ENCODE data around the gene ZNF385A. TPM values are rescaled to one million over a fixed set of nuclear protein-coding genes. Genes with fewer than 3 reads are reported as not detected.

Gene ZNF385A
- total and polyA plus RNA-seq, 2 of the 8 experiments (the other 6 are each of a cell fraction or from before 2014, with no cell fraction given) = 5.2 to 14.3 TPM

GRCh38 chr12:54324617-54325441, 59.7 kb downstream of the ZNF385A start, which contains the start of gene COPZ1 (continued):
- TF ChIP-seq FOSL1 (IDR thresholded peaks at IDR 0.05; ENCODE audit: insufficient read depth, low read depth, low read length) = no peak
- peak; percentile 96 for TF ChIP-seq TAF1 (IDR thresholded peaks at IDR 0.05; ENCODE audit: low read depth, low read length)
- TF ChIP-seq HDAC2 (IDR thresholded peaks at IDR 0.05; ENCODE audit: borderline replicate concordance in 1 of 2, low read depth in 2 of 2, low read length in 2 of 2) = peak in 1 of 2 experiments; percentile 59; a peak in 1 of 4 replicates
- TF ChIP-seq NANOG (IDR thresholded peaks at IDR 0.05; ENCODE audit: insufficient read depth, low read depth, low read length, poor library complexity, severe bottlenecking) = no peak
- TF ChIP-seq, protein P1, sequence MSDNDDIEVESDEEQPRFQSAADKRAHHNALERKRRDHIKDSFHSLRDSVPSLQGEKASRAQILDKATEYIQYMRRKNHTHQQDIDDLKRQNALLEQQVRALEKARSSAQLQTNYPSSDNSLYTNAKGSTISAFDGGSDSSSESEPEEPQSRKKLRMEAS (IDR thresholded peaks at IDR 0.05) = peak; percentile 37; the same call in 1 of the 2 replicates
- TF ChIP-seq, protein P2, sequence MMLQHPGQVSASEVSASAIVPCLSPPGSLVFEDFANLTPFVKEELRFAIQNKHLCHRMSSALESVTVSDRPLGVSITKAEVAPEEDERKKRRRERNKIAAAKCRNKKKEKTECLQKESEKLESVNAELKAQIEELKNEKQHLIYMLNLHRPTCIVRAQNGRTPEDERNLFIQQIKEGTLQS (IDR thresholded peaks at IDR 0.05; ENCODE audit: insufficient read depth, low read depth, low read length) = peak; percentile 73; the same call in 1 of the 2 replicates
- peak; percentile 87 for TF ChIP-seq TBP (IDR thresholded peaks at IDR 0.05; ENCODE audit: low read depth, low read length)
- no peak for TF ChIP-seq EGR1 (IDR thresholded peaks at IDR 0.05; ENCODE audit: borderline replicate concordance, low read depth, low read length)
- peak; percentile 80 to 82 for TF ChIP-seq RAD21 (IDR thresholded peaks at IDR 0.05 in 1 of 2, conservative IDR thresholded peaks at IDR 0.05 in 1 of 2; ENCODE audit: low read depth in 2 of 2, low read length in 2 of 2)
- TF ChIP-seq SP1 (IDR thresholded peaks at IDR 0.05; ENCODE audit: low read depth, low read length) = peak; percentile 99
- peak in 1 of 2 experiments; percentile 89; a peak in 1 of 4 replicates for TF ChIP-seq SIN3A (conservative IDR thresholded peaks at IDR 0.05 in 1 of 2, IDR thresholded peaks at IDR 0.05 in 1 of 2; ENCODE audit: low read depth in 1 of 2, low read length in 2 of 2)
- no peak for TF ChIP-seq SIX5 (IDR thresholded peaks at IDR 0.05; ENCODE audit: low read depth, low read length)
- TF ChIP-seq POLR2A (IDR thresholded peaks at IDR 0.05; ENCODE audit: control extremely low read depth in 1 of 2, low read depth in 2 of 2, low read length in 2 of 2) = peak; percentile 54 to 87
- peak; percentile 95 for TF ChIP-seq TAF7 (optimal IDR thresholded peaks at IDR 0.05; ENCODE audit: borderline replicate concordance, low read depth, low read length)
- TF ChIP-seq JUND (IDR thresholded peaks at IDR 0.05; ENCODE audit: low read length) = peak; percentile 34; the same call in 1 of the 2 replicates
- no peak for TF ChIP-seq SRF (IDR thresholded peaks at IDR 0.05; ENCODE audit: low read depth, low read length)
- peak; percentile 94 for TF ChIP-seq YY1 (IDR thresholded peaks at IDR 0.05; ENCODE audit: low read depth, low read length)
- TF ChIP-seq CREB1 (IDR thresholded peaks at IDR 0.05) = peak; percentile 79
- TF ChIP-seq, protein P3, sequence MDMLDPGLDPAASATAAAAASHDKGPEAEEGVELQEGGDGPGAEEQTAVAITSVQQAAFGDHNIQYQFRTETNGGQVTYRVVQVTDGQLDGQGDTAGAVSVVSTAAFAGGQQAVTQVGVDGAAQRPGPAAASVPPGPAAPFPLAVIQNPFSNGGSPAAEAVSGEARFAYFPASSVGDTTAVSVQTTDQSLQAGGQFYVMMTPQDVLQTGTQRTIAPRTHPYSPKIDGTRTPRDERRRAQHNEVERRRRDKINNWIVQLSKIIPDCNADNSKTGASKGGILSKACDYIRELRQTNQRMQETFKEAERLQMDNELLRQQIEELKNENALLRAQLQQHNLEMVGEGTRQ (IDR thresholded peaks at IDR 0.05; ENCODE audit: low read length) = peak; percentile 85
- 0 out of 2 replicates have a peak, but pooled peaks have one; percentile 9 for TF ChIP-seq JUN (IDR thresholded peaks at IDR 0.05; ENCODE audit: low read depth, low read length)
- peak; percentile 87 for TF ChIP-seq CHD2 (IDR thresholded peaks at IDR 0.05; ENCODE audit: low read length)
- TF ChIP-seq TCF12 (IDR thresholded peaks at IDR 0.05; ENCODE audit: low read depth, low read length) = no peak
